Keratinocyte (primary cell): Measurements from ENCODE around the gene GPRC5A. TPM values are rescaled to one million over a fixed set of nuclear protein-coding genes. Genes with fewer than 3 reads are reported as not detected.

Experiments used
- DNase-seq: peaks from one replicate; pipeline ENCODE4 v3.0.0-alpha.2; 2011; ENCODE audit warnings: low read depth, missing footprints, low spot score
- FAIRE-seq: peaks from 2 replicates; lab custom pipeline; 2011; peaks lifted over from hg19 to GRCh38; lab: Jason Lieb, UNC
- H2AFZ ChIP-seq: 2 replicates; pipeline ENCODE4 v1.6.0; 2012; ENCODE audit warnings: low read length, control low read depth, inconsistent platforms; ENCODE audit not compliant: control insufficient read depth
- H3K27ac ChIP-seq: 2 replicates; pipeline ENCODE4 v1.5.1; 2011; ENCODE audit warnings: low read length; ENCODE audit not compliant: control insufficient read depth, insufficient read depth
- H3K27me3 ChIP-seq: 3 replicates; pipeline ENCODE4 v1.6.0; 2011; ENCODE audit warnings: low read length; ENCODE audit not compliant: control insufficient read depth, insufficient read depth; ENCODE audit errors: extremely low read depth
- H3K36me3 ChIP-seq, 2 experiments: 2 replicates in 1 of 2; 3 replicates in 1 of 2; pipeline ENCODE4 v1.5.1; 2011; ENCODE audit warnings: low read length in 2 of 2, mild to moderate bottlenecking in 1 of 2; ENCODE audit not compliant: control insufficient read depth in 2 of 2, insufficient read depth in 2 of 2; ENCODE audit errors: extremely low read depth in 1 of 2
- H3K4me1 ChIP-seq: 3 replicates; pipeline ENCODE4 v1.5.1; 2011; ENCODE audit warnings: low read length; ENCODE audit not compliant: control insufficient read depth, insufficient read depth; ENCODE audit errors: extremely low read depth
- H3K4me2 ChIP-seq: 3 replicates; pipeline ENCODE4 v1.6.0; 2011; ENCODE audit warnings: low read depth, low read length; ENCODE audit not compliant: control insufficient read depth, insufficient read depth; ENCODE audit errors: extremely low read depth
- H3K4me3 ChIP-seq, 3 experiments: fragments of 200-600 bp in 1 of 3; sonication (generic) in 1 of 3; 2 replicates in 2 of 3; 3 replicates in 1 of 3; pipeline ENCODE4 v1.5.1; 2011 to 2016; ENCODE audit warnings: low read length in 3 of 3, mild to moderate bottlenecking in 3 of 3, control low read depth in 2 of 3, inconsistent platforms in 1 of 3, low read depth in 1 of 3, mixed read lengths in 1 of 3, mixed run types in 1 of 3, moderate library complexity in 1 of 3; ENCODE audit not compliant: control insufficient read depth in 2 of 3, insufficient read depth in 2 of 3; ENCODE audit errors: extremely low read depth in 1 of 3
- H3K79me2 ChIP-seq: 2 replicates; pipeline ENCODE4 v1.6.0; 2012; ENCODE audit warnings: low read length; ENCODE audit not compliant: control insufficient read depth, insufficient read depth
- H3K9ac ChIP-seq: 3 replicates; pipeline ENCODE4 v1.6.0; 2011; ENCODE audit warnings: low read length; ENCODE audit not compliant: control insufficient read depth, insufficient read depth; ENCODE audit errors: extremely low read depth
- H3K9me1 ChIP-seq: 3 replicates; pipeline ENCODE4 v1.6.0; 2011; ENCODE audit warnings: low read length; ENCODE audit not compliant: control insufficient read depth, insufficient read depth; ENCODE audit errors: extremely low read depth
- H3K9me3 ChIP-seq: 2 replicates; pipeline ENCODE4 v1.5.1; 2012; ENCODE audit warnings: low read depth, low read length; ENCODE audit not compliant: control insufficient read depth
- H4K20me1 ChIP-seq: 3 replicates; pipeline ENCODE4 v1.6.0; 2011; ENCODE audit warnings: low read length; ENCODE audit not compliant: control insufficient read depth, insufficient read depth; ENCODE audit errors: extremely low read depth
- EZH2 ChIP-seq: IDR thresholded peaks from one replicate; pipeline ENCODE4 v1.6.1; 2012; ENCODE audit warnings: inconsistent platforms, mild to moderate bottlenecking, low read length, moderate library complexity
- dilution Hi-C: fragments of 300-500 bp; cut with MboI; formaldehyde crosslinking; loops from one replicate; pipeline ENCODE4 v1.7.0; 2020; ENCODE audit warnings: low sequenced_read_pairs; ENCODE audit not compliant: extremely low pct_ligation_motif_present
- polyA plus RNA-seq, 5 experiments: library from polyadenylated mRNA; depleted of rRNA in 3 of 5; stranded (reverse) in 3 of 5; stranded (forward) in 1 of 5; unstranded in 1 of 5; fragments of >200 nt; gene quantifications; 1 replicate in 1 of 5; 2 replicates in 3 of 5; 3 replicates in 1 of 5; pipeline versions ENCODE4 v1.2.1 to v1.2.3, GENCODE V29; 2011 to 2012; ENCODE audit warnings: missing spikeins in 2 of 5, low read depth in 1 of 5, low replicate concordance in 1 of 5
- TF ChIP-seq, protein P1 (sequence below), 3 experiments: IDR thresholded peaks in 1 of 3; conservative IDR thresholded peaks in 1 of 3; optimal IDR thresholded peaks in 1 of 3; 2 replicates in 2 of 3; 3 replicates in 1 of 3; pipeline versions ENCODE3 to v1.5.1; 2011; ENCODE audit warnings: low read length in 3 of 3, mild to moderate bottlenecking in 3 of 3, moderate library complexity in 2 of 3, control low read depth in 1 of 3, inconsistent platforms in 1 of 3; ENCODE audit not compliant: insufficient read depth in 2 of 3; ENCODE audit errors: extremely low read depth in 1 of 3

Gene GPRC5A
- polyA plus RNA-seq, 1 donor (not counting 4 experiments of a cell fraction or from before 2014, with no cell fraction given) = 25.5 TPM

DNA sequence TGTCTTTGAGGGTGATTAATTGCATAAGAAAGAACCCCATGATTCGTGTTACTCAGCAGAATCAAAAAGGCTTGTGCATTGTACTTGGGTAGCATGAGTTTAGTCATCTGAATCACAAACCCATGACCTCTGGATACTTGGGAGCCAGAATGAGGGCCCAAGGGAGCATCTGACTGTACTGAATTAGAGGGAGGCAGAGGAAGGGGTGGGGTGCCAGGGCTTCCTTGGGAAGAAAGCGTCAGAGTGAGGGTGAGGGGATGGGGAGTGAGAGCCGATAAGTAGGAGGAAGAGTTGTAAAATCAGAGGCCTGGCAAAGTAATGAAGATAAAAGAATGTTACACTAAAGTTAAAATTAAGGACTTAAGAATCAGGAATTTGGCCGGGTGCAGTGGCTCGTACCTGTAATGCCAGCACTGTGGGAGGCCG is 30.8 kb downstream of the GPRC5A start:
- dilution Hi-C loops = no loop called here
- no peak overlapping the region for H3K27ac ChIP-seq
- no peak for FAIRE-seq
- H3K4me3 ChIP-seq = no peak overlapping the region
- H3K9ac ChIP-seq = no peak overlapping the region
- DNase-seq = no peak
- H2AFZ ChIP-seq = no peak overlapping the region
- peaks cover 4 to 7% of the 10 kb centered on the region in 2 experiments for H3K36me3 ChIP-seq
- H4K20me1 ChIP-seq = no peaks in the 10 kb centered on the region
- H3K4me1 ChIP-seq = peaks cover 8% of the 10 kb centered on the region
- no peaks in the 10 kb centered on the region for H3K27me3 ChIP-seq
- no peak for TF ChIP-seq EZH2
- TF ChIP-seq, protein P1, sequence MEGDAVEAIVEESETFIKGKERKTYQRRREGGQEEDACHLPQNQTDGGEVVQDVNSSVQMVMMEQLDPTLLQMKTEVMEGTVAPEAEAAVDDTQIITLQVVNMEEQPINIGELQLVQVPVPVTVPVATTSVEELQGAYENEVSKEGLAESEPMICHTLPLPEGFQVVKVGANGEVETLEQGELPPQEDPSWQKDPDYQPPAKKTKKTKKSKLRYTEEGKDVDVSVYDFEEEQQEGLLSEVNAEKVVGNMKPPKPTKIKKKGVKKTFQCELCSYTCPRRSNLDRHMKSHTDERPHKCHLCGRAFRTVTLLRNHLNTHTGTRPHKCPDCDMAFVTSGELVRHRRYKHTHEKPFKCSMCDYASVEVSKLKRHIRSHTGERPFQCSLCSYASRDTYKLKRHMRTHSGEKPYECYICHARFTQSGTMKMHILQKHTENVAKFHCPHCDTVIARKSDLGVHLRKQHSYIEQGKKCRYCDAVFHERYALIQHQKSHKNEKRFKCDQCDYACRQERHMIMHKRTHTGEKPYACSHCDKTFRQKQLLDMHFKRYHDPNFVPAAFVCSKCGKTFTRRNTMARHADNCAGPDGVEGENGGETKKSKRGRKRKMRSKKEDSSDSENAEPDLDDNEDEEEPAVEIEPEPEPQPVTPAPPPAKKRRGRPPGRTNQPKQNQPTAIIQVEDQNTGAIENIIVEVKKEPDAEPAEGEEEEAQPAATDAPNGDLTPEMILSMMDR (optimal IDR thresholded peaks at IDR 0.05 in 1 of 3, IDR thresholded peaks at IDR 0.05 in 1 of 3, conservative IDR thresholded peaks at IDR 0.05 in 1 of 3; ENCODE audit: extremely low read depth in 1 of 3, insufficient read depth in 2 of 3, low read length in 3 of 3) = no peak
- H3K9me1 ChIP-seq = no peaks in the 10 kb centered on the region
- no peaks in the 10 kb centered on the region for H3K79me2 ChIP-seq
- no peaks in the 10 kb centered on the region for H3K9me3 ChIP-seq
- no peak overlapping the region for H3K4me2 ChIP-seq

DNA sequence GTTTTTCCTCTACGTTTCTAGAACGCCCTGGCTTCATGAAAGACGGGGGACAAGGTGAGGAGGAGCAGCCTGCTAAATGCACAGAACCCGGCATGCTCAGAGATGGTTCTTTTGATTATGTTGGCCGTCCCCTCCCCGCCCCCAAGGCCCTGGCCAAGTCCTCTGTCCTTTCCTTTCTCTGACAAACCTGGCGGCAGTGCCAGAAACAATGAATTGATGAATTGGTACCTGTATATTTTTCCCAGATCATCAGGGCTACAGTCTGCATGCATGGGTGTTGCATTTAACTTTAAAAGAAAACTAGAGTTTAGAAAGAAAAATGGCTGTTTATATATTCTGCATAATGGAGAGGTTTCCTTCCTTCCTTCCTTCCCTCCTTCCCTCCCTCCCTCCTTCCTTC is 31.6 kb downstream of the GPRC5A start:
- Histone ChIP-seq H3K27ac (no peak overlapping the region), H2AFZ (no peak overlapping the region), H3K4me3 (no peak overlapping the region), H3K4me2 (no peak overlapping the region), H3K4me1 (peaks cover 8% of the 10 kb centered on the region), H3K9me3 (no peaks in the 10 kb centered on the region), H3K36me3 (peaks cover 2% of the 10 kb centered on the region in 2 experiments), H4K20me1 (no peaks in the 10 kb centered on the region), H3K79me2 (no peaks in the 10 kb centered on the region), H3K9ac (no peak overlapping the region), H3K27me3 (no peaks in the 10 kb centered on the region), H3K9me1 (no peaks in the 10 kb centered on the region)
- TF ChIP-seq, protein P1 (optimal IDR thresholded peaks at IDR 0.05 in 1 of 3, IDR thresholded peaks at IDR 0.05 in 1 of 3, conservative IDR thresholded peaks at IDR 0.05 in 1 of 3; ENCODE audit: extremely low read depth in 1 of 3, insufficient read depth in 2 of 3, low read length in 3 of 3) = no peak
- no peak for TF ChIP-seq EZH2
- DNase-seq (no peak), FAIRE-seq (no peak)
- dilution Hi-C loops = no loop called here
